ENCODE data around the gene PLEKHF1.

DNA sequence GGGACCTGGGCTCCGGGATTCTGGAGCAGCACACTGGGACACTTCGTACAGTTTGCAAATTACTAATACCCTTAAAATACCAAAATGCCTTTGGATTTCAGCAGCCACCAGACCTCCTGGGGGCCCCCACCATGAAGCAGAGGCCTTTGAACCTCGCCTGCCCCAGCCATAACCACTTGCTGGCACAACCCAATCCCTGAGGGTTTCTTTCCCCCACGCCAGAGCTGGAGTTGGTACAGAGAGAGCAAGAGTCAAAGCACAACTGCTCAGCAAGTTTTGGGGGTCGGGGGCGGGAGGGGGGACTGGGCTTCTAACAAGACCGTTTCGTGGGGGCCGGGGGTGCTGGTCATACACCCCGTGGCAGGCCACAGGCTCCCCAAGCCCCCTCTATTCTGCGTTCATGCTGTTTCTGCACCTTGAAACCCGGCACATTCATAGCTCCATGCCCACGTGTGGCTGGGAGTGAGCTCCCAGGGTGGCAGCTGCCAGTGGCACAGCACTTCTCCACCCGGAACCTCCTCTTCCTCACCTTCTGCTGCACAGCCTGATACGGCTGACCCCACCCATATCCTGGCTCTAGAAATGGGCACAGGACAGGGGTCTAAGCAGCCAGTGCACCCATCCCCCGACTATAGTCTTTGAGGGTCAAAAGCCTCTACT, 17.1 kb downstream of the PLEKHF1 start:
- TF ChIP-seq, protein P1, sequence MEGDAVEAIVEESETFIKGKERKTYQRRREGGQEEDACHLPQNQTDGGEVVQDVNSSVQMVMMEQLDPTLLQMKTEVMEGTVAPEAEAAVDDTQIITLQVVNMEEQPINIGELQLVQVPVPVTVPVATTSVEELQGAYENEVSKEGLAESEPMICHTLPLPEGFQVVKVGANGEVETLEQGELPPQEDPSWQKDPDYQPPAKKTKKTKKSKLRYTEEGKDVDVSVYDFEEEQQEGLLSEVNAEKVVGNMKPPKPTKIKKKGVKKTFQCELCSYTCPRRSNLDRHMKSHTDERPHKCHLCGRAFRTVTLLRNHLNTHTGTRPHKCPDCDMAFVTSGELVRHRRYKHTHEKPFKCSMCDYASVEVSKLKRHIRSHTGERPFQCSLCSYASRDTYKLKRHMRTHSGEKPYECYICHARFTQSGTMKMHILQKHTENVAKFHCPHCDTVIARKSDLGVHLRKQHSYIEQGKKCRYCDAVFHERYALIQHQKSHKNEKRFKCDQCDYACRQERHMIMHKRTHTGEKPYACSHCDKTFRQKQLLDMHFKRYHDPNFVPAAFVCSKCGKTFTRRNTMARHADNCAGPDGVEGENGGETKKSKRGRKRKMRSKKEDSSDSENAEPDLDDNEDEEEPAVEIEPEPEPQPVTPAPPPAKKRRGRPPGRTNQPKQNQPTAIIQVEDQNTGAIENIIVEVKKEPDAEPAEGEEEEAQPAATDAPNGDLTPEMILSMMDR (IDR thresholded peaks at IDR 0.05), result no peak
- no peak for TF ChIP-seq EP300 (IDR thresholded peaks at IDR 0.05)
- no peak for TF ChIP-seq POLR2A (IDR thresholded peaks at IDR 0.05)
- TF ChIP-seq POLR2AphosphoS5 (IDR thresholded peaks at IDR 0.05), result no peak
